Right lobe of liver (tissue), 4 donors: Measurements from ENCODE around the gene SUCLA2.

Experiments
- CTCF ChIP-seq, 4 donors: fragments of 200-600 bp in 3 of 4; fragments of 450-650 bp in 1 of 4; IDR thresholded peaks; one replicate each; pipeline versions ENCODE4 v1.5.1 to v1.8.0; 2016 to 2022; ENCODE audit warnings: antibody characterized with exemption in 4 of 4, mild to moderate bottlenecking in 2 of 4
- POLR2A ChIP-seq: fragments of 450-650 bp; IDR thresholded peaks from one replicate; pipeline ENCODE4 v1.6.1; 2017; ENCODE audit warnings: antibody characterized with exemption, mild to moderate bottlenecking
- donor health status: DM: no; HTN: no; CAD: no.
- donor health status: DM: no; HTN: no; CAD: no.
- donor health status: DM: no; HTN: yes; CAD: no.

GRCh38 chr13:47932950-47933923 is 67.8 kb downstream of the SUCLA2 start:
- TF ChIP-seq CTCF (IDR thresholded peaks at IDR 0.05) (no peak), POLR2A (no peak)
